AG20443 (cell line): Measurements from ENCODE around the gene BCR.

Experiments
- DNase-seq: peaks from one replicate; pipeline ENCODE4 v3.0.0; 2012; ENCODE audit warnings: low spot score, mixed read lengths

The BCR gene

DNA sequence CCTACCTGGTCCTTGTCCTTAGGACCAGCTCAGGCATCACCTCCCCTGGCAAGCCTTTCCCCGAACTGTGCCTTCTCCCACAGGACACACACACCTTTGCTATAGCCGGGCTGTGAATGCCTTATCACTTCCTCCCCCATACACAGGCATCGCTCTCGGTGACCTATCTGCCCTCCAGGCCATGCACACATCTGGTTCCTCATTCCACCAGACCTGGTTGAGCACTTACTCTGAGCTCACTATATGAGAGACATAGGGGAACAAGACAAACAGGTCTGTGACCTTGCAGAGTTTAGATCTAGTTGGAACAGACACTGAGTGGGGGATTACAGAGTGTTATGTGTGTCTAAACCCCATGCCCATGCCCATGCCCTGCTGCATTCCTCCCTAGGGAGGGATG lies 3.1 kb upstream of the BCR start:
- DNase-seq: no peak

DNA sequence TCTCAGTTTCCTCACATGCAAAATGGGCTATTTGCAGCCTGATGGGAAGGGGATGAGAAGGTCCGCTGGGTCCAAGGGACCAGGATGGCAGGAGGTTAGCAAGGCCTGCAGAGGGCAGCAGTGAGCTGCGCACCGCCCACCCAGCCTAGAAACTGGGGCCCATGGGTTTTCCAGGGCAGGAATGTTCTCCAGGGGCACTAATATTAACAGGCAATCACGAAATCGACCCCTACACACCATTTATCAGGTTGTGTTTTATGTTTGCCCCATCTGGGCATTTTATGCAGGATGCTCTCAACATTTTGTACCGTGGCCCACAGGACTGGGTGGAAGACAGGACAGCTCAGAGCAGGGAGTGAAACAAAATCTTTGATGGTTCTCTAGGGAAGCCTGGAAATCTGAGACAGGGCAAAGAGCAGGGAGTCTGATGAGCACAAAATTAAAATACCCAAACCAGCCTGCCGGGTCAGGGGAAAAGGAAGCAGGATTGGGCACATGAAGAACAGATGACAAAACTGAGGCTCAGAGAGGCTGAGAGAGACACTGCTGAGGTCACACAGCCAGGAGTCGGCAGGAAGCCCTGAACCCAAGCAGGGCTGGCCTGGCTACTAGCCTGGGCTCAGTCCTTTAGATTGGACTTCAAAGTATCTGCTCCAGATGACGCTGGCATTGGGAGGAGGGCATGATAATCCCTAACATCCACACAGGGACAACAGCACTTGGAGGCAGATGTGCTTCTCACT lies 1.6 kb upstream of the BCR start:
- peak; percentile 91 for DNase-seq

DNA sequence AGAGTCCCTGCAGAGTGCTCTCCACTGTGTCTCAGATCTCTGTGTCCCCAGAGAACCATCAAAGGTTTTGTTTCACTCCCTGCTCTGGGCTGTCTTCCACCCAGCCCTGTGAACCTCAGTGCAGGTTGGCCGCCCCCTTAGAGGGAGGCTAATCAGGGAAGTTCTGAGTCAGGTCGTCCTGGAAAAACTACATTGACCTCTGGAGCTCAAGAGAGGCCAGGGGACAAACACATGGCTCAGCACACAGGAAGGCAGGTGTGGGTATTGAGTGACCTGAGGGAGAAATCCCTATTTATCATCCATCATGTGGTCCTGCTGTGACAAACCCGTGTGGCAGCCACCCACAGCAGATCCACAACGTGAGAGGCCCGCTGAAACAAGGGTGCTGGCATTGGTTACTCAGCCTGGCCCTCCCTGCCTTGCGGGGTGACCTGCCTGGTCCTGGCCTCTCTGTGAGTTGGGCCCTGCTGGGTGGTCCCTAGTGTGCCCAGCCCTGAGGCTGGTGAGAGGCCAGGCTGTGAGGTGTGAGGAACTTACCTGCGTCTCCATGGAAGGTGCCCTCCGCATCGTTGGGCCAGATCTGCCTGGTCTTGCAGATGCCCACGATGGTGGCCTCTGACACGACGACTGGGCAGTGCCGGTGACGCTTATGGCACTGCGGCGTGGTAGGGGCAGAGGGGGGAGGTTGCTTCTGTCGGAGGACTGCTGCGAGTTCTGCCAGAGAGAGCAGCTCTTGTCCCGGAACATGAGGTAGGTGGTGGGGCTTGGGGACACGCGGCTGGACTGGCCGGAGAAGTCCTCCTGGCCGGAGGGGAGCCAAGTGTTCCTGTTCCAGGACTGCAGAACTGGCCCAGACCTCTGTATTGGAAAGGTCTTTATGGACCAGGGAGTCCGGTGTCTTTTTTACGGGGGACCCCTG lies 669 bp upstream of the BCR start:
- DNase-seq: no peak

DNA sequence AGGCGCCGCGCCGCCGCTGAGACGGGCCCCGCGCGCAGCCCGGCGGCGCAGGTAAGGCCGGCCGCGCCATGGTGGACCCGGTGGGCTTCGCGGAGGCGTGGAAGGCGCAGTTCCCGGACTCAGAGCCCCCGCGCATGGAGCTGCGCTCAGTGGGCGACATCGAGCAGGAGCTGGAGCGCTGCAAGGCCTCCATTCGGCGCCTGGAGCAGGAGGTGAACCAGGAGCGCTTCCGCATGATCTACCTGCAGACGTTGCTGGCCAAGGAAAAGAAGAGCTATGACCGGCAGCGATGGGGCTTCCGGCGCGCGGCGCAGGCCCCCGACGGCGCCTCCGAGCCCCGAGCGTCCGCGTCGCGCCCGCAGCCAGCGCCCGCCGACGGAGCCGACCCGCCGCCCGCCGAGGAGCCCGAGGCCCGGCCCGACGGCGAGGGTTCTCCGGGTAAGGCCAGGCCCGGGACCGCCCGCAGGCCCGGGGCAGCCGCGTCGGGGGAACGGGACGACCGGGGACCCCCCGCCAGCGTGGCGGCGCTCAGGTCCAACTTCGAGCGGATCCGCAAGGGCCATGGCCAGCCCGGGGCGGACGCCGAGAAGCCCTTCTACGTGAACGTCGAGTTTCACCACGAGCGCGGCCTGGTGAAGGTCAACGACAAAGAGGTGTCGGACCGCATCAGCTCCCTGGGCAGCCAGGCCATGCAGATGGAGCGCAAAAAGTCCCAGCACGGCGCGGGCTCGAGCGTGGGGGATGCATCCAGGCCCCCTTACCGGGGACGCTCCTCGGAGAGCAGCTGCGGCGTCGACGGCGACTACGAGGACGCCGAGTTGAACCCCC lies 798 bp downstream of the BCR start:
- DNase-seq: no peak

DNA sequence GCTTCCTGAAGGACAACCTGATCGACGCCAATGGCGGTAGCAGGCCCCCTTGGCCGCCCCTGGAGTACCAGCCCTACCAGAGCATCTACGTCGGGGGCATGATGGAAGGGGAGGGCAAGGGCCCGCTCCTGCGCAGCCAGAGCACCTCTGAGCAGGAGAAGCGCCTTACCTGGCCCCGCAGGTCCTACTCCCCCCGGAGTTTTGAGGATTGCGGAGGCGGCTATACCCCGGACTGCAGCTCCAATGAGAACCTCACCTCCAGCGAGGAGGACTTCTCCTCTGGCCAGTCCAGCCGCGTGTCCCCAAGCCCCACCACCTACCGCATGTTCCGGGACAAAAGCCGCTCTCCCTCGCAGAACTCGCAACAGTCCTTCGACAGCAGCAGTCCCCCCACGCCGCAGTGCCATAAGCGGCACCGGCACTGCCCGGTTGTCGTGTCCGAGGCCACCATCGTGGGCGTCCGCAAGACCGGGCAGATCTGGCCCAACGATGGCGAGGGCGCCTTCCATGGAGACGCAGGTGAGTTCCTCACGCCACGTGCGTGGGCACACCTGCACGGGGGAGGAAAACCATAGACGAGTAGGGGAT lies 1.5 kb downstream of the BCR start:
- no peak for DNase-seq

DNA sequence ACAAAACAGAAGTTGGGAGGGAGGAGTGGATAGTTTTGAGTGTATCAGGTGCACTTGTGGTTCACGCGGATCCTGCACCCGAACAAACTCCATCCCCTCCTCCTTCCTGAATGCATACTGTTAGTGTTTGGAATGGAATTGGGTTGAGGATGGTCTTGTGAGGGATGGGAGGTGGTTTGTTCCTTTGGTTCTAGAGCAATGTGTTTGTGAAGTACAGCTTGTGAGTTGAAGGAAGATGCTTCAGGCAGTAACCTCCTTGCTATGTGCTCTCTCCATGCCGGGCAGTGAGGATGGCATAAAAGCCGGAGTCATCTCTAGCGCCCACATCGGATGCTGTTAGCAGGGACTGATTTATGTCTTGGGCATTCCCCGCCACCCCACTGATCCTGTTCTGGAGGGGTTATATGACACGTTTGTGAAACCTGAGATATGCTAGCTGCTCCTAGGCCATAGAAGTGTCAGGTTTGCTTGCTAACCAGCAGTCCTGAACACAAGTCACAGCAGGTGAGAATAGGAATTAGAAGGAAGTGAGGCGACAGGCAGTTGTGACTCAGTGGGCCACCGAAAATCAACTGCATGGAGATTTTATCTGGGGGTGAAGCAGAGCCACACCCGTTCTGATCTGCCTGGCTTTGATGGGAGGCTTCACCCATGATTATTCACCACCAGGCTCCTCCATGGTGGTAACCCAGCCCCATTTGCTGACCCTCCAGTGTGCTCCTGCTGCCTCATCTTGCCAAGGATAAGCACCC lies 2.2 kb downstream of the BCR start:
- no peak for DNase-seq

DNA sequence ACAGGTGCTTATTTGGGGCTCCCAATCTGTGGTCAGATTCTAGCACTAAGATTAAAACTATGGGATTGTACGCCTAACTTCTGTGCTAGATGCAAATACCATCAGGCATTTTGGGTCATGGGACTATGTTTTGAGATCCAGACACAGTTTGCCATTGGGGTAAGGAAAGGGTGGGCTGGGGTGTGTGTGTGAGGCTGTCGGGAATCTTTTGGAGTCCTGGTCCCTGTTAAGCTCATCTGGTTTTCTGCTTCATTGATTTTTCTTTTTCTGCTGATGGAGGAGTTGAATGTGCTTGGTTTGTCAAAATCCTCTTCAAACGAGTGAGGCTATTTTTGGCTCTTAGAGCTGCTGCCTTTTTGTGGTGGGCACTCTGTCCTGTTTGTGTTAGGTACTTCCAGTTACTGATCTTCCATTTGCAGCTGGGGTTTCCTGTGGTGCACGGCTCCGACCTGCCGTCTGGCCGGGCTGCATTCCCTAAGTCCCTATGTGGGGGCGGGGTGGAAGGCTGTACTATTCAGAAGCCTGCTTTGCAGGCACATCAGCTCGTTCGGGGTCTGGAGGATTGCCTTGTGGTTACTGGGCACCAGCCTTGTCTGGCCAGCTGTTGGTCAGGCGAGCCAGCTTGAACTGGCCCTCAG lies 2.9 kb downstream of the BCR start:
- peak; percentile 61 for DNase-seq

DNA sequence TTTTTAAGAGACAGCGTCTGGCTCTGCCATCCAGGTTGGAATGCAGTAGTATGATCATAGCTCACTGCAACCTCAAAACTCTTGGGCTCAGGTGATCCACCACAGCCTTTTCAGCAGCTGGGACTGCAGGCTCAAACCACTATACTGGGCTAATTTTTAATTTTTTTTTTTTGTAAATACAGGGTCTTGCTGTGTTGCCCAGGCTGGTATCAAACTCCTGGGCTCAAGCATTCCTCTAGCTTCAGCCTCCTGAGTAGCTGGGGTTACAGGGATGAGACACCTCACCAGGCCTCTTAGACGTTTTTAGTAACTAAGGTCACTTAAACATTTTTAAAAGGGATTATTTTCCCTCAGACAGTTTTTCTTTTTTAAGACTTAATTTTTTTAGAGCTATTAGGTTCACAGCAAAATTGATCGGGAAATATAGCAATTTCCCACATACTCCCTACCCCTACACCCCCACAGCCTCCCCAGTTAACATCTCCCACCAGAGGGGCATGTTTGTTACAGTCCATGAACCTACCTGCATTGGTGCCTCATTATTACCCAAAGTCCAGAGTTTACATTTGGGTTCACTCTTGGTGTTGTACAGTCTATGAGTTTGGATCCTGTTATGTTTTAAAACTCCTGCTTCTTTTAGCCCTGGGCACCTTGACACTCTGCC lies 3.9 kb downstream of the BCR start:
- DNase-seq: no peak

DNA sequence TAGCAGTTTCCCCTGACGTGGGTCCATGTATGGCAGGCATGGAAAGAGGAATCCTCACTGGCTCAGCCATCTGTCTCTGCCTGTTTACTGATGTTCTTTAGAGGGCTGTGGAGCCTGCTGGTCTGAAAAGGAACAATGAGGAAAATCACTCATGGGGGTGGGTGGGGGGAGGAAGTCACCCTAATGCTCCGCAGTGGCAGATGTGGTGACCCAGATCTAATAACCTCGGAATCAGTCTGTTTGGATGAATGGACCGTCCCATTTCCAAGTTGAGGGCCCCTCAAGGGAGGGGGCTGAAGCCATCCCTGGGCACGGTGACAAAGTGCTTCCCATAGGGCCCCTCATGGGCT lies 4.4 kb downstream of the BCR start:
- DNase-seq: no peak

DNA sequence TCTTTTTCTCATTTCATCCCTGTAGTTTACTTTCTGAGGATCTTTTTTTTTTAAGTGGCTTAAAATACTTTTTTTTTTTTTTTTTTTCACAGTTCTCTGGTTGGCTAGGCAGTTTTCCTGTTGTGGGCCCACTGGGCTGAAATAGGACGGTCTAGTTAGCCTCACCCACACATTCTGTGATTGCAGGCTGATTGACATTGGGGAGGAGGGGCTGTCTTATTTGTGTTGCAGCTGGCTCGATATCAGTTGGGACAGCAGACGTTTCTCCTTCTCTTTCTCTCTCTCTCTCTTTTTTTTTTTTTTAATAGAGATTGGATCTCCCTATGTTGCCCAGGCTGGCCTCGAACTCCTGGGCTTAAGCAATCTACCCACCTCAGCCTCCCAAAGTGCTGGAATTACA lies 6.9 kb downstream of the BCR start:
- no peak for DNase-seq

DNA sequence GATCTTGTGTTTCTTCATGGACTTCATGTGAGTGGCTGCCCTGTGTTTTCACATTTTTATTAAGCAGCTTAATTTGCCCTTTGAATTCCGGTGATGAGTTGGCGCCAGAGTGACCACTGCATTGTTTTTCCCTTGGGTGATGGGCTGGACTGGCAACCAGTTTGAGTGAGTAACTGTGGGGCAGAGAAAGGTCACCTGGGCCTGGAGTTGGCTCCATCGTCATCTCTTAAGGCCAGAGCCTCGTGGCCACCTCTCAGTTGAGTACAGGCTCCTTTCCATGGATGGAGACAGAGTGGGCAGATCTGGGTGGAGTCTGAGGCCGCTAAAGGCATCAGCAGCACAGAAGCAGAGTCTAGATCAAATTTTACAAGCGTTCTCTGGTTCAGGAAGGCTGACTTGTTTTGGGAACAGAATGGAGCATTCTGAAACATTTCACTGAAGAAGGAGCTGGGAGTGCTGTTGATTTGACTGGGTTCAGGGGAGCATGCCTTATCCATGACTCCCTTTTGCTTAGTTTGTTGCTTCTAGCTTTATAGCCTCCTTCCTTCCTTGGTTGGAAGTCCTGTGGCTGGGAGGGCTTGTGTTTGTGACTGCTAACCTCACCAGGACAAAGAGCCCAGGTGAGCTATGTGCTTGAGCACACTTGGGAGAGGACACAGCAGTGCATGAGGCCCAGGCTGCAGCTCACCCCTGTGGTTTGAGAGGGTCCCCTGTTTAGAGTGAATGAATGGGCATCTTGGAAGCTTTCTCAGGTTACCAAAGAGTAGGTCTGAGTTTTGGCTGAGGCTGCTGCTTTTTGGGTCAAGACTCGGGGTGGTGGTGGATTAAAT lies 7.8 kb downstream of the BCR start:
- no peak for DNase-seq

DNA sequence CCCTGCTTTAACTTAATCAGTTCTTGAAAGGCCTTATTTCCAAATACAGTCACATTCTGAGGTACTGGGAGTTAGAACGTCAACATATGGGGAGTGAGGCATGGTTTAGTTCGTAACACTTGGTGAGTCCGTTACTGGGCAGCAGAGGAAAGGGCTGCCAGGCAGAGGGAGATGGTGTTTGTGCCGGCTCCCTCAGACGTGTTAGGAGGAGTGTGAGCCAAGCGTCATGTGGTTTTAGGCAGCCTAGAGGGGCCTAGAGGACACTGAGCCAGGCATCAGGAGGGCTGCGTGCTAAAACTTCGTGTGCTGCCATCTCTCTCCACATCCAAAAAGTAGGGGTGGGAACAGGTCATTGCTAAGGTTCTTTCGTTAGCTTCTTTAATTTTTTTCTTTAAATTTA lies 10.2 kb downstream of the BCR start:
- no peak for DNase-seq

DNA sequence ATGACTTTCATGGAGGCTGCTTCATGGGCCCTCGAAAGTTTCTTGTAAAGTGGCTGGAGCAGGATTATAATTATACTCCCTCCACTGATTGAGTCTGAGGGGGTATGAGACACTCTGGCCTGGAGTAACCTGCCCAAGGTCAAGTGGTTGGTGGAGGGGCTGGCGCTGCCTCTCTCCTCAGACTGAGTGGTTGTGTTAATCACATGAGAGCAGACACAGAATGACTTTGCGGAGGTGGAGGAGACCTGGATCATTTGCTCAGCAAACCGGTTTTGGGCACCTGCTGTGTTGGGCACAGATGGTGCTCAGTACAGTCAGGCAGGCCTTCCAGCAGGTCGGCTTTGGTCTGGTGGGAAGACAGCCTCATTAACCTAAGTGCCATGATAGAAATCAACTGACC lies 11.8 kb downstream of the BCR start:
- no peak for DNase-seq

DNA sequence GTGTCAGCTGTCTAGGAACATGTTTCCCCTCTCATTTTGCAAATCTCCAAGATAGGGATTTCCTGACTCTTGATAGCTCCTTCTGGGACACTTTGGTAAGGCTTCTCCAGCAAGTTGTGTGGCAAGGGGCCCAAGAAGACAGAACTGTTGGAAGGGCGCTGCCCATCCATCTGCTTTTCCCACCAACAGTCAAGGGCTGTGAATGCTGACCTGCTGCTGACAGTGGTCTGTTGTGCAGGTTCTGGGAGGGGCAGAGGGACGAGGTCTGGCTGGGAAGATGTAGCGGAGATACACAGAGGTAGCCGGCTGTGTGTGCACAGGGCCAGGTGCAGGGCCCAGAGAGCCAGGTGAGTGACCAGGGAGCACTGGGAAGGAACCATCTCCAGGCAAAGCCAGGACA lies 12.2 kb downstream of the BCR start:
- no peak for DNase-seq

DNA sequence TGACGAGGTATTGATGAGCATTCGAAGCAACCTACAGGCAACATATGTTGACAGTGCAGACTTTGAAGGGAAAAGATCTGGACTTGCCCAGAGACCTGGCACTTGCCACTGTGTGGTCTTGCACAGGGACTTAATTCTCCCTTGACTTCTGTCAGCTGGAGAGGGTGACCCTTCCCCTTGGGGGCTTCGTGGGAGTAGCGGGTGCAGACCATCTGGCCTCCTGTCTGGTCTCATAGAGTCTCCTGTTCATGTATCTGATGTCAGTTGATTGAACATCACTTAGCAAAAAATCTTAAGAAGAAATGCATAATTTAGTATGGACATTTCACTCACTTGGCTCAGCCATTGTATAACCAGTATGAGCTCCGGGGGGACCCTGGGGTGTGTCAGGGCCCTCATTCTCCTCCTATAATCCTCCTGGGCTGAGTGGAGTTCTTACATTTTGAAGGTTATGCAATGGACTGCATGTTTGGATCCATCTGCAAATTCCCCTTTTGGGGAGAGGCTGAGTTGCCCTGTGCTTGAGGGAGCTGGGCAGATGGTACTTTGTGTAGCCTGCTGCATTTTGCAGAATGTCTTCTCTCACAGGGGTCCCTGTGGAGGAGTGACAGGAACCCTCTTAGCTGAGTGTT lies 13.0 kb downstream of the BCR start:
- DNase-seq: no peak

DNA sequence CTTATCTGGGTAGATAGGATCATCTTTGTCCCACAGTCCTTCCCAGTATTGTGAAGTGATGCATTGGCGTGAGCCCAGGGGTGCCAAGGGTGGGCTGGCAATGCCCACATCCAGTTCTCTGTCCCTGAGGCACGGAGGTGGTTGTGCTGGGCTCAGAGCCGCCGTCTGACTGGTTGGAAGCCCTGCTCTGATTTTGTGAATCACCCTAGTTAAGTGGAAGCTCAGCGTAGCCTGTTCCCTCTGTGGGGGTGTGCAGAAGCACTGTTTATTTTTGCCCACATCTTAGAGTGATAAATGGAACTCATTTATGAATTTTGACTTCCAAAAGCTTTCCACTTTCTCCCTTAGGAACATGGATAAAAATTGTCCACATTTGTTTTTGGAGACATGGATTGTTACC lies 13.6 kb downstream of the BCR start:
- DNase-seq: peak; percentile 55

DNA sequence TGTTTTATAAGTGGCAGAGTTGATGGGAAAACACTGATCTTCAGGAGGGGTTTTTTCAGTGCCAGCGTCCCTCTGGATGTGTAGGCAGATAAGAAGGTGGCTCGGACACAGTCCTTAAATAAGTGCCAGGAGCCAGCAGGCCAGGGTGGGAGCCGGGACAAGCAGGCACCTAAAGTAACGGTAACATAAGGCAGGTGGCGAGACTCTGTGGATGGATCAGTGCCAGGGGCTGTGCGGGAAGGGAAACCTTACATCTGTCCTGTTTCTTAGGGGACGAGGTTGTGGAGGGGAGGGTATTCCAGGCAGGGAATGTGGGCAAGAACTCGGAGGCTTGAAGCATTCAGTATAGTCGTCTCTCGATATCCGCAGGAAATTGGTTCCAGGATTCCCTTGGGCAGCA lies 15.9 kb downstream of the BCR start:
- DNase-seq: no peak

DNA sequence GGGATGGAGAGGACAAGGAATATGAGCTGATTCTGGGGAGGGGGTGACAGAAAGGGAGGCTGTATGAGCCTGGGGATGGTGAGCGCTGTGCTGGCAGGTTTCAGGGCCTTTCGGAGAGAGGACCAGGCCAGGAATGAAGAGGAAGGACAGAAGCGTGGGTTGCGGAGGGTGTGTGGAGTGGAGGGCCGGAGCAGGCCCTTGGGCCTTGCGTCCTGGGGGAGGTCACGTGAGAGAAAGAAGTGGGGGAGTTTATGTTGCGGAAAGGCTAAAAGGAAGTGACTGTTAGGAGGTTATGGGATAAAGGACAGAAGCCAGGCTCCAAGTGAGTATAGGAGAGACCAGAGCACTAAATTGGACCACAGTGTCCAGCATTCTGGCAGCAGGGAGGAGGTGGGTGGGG lies 17.5 kb downstream of the BCR start:
- no peak for DNase-seq

DNA sequence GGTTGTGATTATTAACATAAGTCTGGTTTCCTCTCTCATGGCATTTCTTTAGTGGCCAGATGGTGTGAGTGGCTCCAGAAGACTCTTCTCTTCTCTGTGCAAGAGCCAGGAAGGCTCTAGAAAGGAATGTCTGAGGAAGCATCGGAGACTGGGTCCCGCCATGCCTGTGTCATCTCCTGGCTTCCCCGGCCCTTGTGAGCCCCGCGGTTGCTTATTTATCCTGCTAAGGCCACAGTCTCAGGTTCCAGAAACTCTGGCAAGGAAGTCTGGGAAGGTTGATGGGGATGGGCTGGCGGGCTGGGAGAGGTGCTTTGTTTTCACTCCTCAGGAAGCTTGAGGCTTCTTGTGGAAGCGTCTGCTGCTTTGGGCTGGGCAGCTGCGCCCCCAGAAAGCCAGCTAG lies 18.9 kb downstream of the BCR start:
- DNase-seq: no peak
